HG03457 (cell line): ENCODE results near the gene DPPA4.
"Not testable (repeated sequence)": the region's sequence is repeated elsewhere in the genome, so short reads cannot be mapped to it uniquely, and the experiment has no call there.

Source experiments
- ATAC-seq: cut with Tn5 transposase; IDR thresholded peaks from one replicate; pipeline ENCODE4 v1.9.1; 2021; ENCODE audit warnings: moderate number of reproducible peaks; ENCODE audit not compliant: unreplicated experiment

Gene DPPA4

DNA sequence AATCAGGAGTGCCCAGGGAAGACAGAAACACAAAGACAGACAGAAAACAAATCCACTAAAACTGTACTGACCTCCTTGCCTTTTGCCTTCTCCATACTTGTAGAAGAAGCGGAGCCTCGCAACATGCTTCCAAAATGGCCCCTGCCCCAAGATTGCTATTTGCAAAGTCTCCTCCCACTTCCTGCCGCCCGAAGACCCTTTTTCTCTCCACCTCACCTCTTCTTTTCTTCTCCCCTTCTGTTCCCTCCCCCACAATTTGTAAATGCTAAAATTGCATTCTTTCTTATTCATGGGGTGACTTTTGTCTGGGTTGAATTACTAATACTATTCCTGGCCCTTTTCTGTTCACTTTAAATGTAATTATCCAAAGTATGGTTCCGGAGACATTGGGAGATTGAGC is at the start of gene DPPA4:
DPPA4 (minus strand) TSS at position 154 of the 400 bp plus-strand sequence; CDS start at position 125, 29 bp downstream.
- ATAC-seq, result no peak

- ATAC-seq, result no peak
Measured at GRCh38 chr3:109385442-109386318, 48.3 kb upstream of the DPPA4 start.

DNA sequence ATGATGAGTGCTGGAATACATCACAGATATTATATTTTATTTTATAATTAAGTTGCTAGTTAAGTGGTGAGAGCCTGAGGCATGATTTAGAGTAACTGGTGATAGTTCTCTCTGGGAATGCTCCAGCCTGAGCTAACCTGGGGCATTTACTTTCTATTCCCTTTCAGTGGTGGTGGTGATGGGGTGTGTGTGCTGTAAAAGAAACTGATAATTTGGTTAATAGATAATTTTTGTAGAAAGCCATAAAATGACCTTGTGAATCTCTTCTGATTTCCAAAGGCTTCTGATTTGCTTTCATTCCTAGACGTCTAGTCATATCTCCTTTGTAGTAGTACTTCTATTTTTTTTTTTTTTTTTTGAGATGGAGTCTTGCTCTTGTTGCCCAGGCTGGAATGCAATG is 46.8 kb upstream of the DPPA4 start:
- no peak for ATAC-seq

GRCh38 chr3:109382588-109382987 is 45.2 kb upstream of the DPPA4 start:
- ATAC-seq, result no peak

- no peak for ATAC-seq
Measured at GRCh38 chr3:109375975-109376374, 38.6 kb upstream of the DPPA4 start.

GRCh38 chr3:109374434-109374833 is 37.1 kb upstream of the DPPA4 start:
- ATAC-seq, result not testable (repeated sequence)

GRCh38 chr3:109373933-109374332 is 36.6 kb upstream of the DPPA4 start:
- no peak for ATAC-seq

- no peak for ATAC-seq
Measured at GRCh38 chr3:109372639-109373038, 35.3 kb upstream of the DPPA4 start.

- ATAC-seq, result no peak
Measured at GRCh38 chr3:109369510-109369909, 32.2 kb upstream of the DPPA4 start.

DNA sequence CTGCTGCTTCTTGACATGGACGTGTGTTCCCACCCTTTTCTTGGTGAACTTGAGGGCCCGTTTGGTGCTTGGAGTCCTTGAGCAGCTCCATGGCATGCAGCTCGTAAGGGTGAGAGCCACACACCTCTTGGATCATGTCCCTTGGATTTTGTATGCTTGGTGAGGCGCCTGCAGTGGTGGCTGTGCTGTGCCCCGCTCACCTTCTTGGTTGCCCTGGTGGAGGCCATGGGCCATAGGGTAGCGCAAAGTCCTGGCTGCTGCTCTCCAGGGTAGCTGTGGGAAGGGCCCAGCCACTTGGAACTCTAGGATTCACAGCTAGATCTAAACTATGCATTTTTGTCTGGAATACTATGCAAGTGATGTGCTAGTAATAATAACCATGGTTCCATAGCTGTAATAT is 26.7 kb upstream of the DPPA4 start:
- ATAC-seq, result no peak

GRCh38 chr3:109363634-109364033 is 26.3 kb upstream of the DPPA4 start:
- no peak for ATAC-seq

GRCh38 chr3:109362823-109363222 is 25.5 kb upstream of the DPPA4 start:
- no peak for ATAC-seq

DNA sequence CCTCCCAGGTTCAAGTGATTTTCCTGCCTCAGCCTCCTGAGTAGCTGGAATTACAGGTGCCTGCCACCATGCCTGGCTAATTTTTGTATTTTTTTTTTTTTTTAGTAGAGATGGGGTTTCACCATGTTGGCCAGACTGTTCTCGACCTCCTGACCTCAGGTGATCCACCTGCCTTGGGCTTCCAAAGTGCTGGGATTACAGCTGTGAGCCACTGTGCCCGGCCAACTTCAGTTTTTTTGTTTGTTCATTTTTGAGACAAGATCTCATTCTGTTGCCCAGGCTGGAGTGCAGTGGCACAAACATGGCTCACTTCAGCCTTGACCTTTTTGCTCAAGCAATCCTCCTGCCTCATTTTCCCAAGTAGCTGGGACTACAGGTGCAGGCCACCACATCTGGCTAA is 21.5 kb upstream of the DPPA4 start:
- ATAC-seq, result not testable (repeated sequence)

DNA sequence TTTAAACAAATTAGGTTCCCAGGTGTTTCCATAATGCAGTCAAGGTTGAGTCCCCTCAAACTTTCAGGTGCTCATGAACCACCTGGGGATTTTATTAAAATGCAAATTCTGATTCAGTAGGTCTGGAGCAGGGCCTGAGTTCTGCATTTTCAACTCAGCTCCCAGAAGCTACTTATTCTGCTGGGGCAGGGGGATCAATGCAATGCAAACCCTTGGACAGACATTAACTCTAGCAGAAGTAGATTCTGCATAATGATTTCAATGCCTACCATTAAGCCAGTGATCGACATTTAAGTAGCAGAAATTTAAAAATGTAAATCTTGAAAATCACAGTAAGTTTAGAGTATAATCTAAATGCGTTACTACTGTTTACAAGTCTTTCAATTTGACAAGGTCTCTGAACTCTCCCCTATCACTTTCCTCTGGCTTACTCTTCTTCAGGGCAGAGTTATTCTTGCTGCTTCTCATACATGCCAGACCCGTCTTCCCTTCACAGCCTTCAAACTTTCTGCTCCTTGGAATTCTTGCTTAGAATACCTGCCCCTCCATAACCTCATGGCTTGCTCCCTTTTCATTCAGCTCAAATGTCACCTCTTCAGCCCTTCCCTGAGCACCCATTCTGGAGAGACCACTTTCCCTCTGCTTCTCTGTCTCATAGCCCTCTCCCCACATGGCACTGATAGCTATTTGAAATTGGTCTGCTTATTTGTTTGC is 19.3 kb upstream of the DPPA4 start:
- no peak for ATAC-seq

DNA sequence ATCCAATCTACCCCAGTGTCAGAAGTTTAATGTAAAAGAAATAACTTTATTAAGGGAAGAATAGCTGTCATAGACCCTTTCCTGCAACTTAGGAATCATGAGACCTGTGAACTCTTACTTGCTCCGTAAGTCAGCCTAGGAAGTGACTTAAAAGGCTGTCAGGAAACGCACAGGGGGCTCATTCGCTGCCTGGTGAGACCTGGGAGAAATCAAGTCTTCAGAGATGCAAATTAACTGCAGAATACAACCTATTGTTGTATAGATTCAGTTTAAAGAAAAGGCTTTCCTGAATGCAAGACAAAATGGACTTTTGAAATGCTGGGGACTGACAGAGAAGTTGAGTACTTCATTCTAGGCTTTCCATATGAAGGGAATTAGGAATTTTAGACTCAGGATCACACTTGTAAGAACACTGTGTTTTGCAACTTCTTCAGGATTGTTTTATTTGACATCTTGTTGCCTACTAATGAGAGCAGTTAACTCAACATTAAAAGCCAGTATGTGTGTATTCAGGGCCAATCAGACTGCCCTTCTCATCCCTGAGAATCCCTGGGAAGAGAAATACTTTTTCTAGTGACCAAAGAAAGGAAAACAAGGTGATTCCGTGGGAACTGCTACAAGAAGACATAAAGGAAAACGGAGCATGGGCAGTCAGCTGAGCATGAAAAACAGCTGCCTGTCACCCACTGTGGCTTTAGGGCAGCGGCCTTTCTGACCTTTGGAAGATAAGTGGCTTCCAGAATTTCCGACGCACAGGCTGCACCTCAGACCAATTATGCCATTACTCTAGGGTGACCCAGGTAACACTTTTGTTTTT is 18.5 kb upstream of the DPPA4 start:
- no peak for ATAC-seq

DNA sequence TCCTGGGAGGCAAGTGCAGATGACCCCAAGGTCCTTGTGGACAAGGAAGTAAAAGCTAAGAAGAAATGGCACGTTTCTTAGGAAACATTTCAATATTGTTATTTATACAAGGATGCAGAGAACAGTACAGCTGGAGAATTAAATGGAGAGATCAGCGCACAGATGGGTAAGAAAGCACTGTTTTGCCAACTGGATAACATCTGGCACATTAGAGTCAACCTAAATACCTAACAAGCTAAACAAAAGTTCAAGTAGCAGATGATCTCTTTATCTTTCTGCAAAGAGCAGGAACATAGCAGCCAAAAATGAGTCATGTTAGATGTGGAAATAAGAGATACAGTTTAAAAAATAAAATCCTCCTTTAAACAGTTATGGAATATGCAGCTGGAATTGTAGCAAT is 15.7 kb upstream of the DPPA4 start:
- no peak for ATAC-seq

GRCh38 chr3:109351231-109351630 is 13.9 kb upstream of the DPPA4 start:
- no peak for ATAC-seq

- no peak for ATAC-seq
Measured at GRCh38 chr3:109346770-109347295, 9.5 kb upstream of the DPPA4 start.

DNA sequence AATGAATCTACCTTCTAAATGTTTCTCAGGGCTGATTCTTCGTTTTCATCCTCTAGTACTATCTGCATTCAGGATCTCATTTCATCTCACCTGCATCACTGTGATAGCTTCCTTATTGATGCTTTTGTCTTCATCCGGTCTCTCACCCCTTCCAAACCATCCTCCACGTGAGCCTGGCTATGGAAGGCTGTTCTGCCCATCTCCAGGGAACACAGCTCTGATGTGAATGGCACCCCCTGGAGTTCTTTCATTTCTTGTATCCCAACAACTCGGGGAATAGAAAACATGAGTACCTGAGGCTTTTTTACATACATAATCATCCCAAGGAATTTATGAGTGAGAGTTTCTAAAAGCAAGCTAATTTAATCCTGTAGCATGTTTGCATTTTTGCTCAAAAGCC is 8.8 kb upstream of the DPPA4 start:
- ATAC-seq, result no peak

GRCh38 chr3:109339714-109340648 is 2.6 kb upstream of the DPPA4 start:
- ATAC-seq, result no peak
